HL-60/S4 treated with phorbol 12-myristate 13-acetate at 8.2 ng/mL for 4 days and 3 days (cell line): ENCODE results near the gene GATA5.

Experiments used
- in situ Hi-C: fragments of 300-500 bp; cut with MboI; formaldehyde crosslinking; loops from 2 replicates; pipeline ENCODE4 v1.15.0; 2022; ENCODE audit warnings: low sequenced_read_pairs

GATA5 gene

DNA sequence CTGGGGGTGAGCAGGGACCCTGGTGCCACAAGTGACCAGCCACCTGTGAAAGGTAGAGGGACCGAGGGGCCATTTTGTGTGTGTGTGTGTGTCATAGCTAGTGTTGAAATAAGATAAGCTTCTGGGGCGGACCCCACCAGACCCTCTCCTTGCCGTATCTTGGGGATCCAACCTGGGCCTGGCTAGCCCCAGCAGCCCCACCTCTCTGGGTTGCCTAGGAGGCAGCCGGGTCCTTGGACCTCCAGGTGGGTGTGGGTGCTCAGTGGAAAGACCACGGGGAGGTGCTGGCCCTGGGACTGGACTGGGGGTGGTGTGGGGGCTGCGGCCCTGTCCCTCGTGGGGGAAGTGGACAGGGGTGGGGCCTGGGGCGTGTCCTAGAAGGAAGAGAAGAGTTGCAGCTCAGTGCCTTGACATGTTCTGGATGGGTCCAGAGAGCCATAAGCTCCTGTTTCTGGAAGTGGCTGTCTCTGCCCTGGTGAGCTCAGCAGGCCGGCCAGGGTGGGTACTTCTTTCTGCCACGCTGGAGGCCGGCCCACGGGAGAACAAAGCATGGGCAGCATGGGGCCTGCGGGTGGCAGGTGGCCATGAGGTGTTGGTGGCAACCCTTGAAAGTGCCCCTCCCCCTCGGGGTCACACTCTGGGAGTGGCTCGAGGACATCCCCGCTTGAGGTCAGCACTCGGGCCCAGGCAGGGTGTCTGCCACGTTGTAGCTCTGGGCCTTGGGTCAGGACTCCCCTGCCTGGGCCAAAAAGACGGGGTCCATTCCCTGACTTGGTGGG is 56.9 kb downstream of the GATA5 start:
- in situ Hi-C loops = no loop called here

DNA sequence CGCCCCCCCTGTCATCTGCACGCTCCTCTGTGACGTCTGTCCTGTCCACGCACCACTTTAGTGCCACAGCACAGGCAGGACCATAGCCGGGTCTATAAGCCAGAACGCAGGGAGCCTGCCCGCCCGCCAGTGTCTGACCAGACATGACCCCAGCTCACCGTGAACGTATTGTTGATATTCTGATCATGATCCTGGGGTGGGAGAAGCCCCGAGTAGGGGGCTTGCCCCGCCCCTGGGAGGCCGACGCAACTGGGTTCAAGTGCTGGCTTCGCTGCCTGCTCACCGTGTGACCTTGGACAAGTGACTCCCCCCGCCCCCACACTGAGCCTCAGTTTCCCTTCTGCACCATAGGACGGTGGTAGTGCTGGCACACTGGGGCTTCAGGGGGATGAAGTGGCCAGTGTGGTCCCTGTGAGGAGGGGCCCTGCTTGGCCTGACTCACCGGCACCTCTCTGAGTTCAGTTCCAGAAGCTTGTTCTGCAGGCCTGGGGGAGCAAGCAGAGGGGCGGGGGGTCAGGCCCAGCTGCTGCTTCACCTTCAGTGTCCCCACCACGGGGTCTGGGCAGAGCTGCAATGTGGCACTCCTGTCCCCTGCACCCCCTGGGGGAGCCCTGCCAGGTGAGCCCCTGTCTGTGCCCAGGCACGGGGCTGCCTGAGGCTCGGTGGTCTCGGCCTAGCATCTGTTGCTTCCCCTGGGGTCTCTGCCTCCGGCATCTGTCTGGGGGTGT is 57.6 kb downstream of the GATA5 start:
- in situ Hi-C loops = no loop called here

DNA sequence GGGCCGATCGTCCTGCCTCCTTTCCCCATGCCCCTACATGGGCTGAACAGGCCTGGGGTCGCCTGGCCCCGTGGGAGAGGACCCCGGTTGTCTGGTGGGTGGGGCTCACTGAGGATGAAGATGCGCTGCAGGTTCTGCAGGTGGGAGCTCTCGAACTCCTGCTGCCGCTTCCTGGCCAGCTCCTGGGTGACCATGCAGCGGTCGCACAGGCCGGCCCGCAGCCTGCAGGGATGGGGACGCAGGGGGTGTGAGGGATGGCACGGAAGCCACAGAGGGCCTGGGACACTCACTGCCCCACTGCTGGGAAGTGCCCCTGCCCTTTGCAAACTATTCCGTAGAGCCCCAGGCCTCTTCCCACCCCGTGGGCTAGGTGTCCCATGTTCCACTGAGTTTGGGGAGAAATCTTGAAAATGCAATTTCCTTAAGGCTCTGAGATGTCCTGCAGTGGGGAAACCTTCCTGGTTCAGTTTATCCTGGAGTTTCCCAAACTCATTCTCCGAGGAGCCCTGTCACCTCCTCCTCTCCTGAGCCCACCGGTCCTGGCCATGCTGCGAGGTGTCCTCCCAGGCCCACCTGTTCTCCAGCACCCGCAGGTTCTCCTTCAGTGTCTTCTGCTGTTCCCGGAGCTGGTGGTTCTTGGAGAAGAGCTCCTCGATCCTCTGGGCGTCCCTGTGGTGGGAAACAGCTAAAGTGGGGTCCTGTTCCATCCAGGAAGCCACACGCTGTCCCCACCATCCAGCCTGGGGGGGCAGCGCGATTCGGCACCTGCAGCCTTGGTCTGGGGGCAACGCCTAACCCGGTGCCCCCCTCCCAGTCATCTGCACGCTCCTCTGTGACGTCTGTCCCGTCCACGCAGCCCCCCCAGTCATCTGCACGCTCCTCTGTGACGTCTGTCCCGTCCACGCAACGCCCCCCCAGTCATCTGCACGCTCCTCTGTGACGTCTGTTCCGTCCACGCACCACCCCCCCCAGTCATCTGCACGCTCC is 58.9 kb downstream of the GATA5 start:
- in situ Hi-C loops = no loop called here

DNA sequence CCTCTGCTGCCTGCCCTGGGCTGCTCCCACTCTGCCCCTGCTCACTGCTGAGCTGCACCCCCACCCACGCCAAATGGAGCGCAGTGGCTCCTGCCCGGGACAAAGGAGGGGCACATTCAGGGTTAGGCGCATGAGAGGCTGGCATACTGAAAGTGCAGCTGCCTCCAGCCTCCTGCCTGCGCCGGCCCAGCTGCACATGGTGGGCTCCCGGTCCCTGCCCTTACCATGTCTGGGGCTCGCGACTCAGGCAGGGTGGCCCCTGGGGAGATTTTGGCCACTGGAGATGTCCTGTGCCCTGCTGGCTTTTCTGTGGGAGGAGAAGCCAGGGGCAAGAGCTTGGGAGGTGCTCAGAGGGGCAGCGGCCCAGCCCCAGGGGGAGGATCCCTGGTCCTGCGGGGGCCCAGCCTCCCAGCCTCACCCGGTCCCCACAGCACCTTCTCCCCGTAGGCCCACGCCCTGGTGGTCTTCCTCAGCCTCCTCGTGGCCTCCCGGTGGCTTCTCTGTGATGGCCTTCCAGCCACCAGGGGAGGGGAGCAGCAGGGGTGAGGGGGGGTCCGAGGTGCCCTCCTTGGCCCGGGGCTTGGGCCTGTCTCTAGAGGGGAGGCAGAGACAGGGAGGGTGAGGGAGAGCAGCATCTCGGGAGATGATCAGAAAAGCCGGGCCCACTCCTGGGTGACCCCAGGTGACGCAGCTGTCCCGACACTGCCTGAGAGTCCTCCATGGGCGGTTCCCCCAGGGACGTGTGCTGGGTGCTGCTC is 60.3 kb downstream of the GATA5 start:
- in situ Hi-C loops = no loop called here

- in situ Hi-C loops = no loop called here
These were observed 61.8 kb downstream of the GATA5 start for GRCh38 chr20:62413896-62414481.
